IMR-90 (cell line): ENCODE results near the gene MCF2L. TPM values are rescaled to one million over a fixed set of nuclear protein-coding genes. Genes with fewer than 3 reads are reported as not detected.

Experiments
- ATAC-seq: fragments of 200-7000 bp; cut with Tn5 transposase; 2 replicates; pipeline ENCODE4 v1.9.1; 2020; ENCODE audit warnings: low read depth, mild to moderate bottlenecking, moderate library complexity
- BruUV-seq: library from RNA; stranded (reverse); fragments of 400-500 nt; replicated peaks from 2 replicates; lab custom pipeline; 2021; lab: Mats Ljungman, UMichigan
- CTCF ChIA-PET: fragments of 300-600 bp; formaldehyde crosslinking; extraction: SDS; loops from one replicate; lab custom pipeline; 2021; ENCODE audit warnings: antibody characterized with exemption; lab: Yijun Ruan, JAX
- POLR2A ChIA-PET: fragments of 300-600 bp; sonication (Branson Sonifier 250); formaldehyde crosslinking; loops from one replicate; lab custom pipeline; 2022; ENCODE audit warnings: antibody characterized with exemption; ENCODE audit not compliant: unreplicated experiment; lab: Charles Lee
- DNase-seq: peaks from one replicate; pipeline ENCODE4 v3.0.0; 2013
- H2AFZ ChIP-seq: replicated peaks from 2 replicates; pipeline ENCODE3; 2013; ENCODE audit warnings: low read length, mild to moderate bottlenecking; ENCODE audit not compliant: poor library complexity
- H2AK5ac ChIP-seq: 2 replicates; pipeline ENCODE4 v1.6.1; 2013; ENCODE audit warnings: low read depth, low read length, inconsistent platforms
- H2AK9ac ChIP-seq: replicated peaks from 2 replicates; pipeline ENCODE3; 2013; ENCODE audit warnings: mild to moderate bottlenecking, low read depth, low read length, moderate library complexity; ENCODE audit not compliant: poor library complexity
- H2BK120ac ChIP-seq: 2 replicates; pipeline ENCODE4 v1.6.1; 2013; ENCODE audit warnings: low read depth, low read length, inconsistent platforms
- H2BK15ac ChIP-seq: 3 replicates; pipeline ENCODE4 v1.6.1; 2013; ENCODE audit warnings: low read depth, low read length, inconsistent platforms
- H2BK20ac ChIP-seq: 2 replicates; pipeline ENCODE4 v1.6.1; 2013; ENCODE audit warnings: low read depth, mild to moderate bottlenecking, inconsistent platforms, low read length, moderate library complexity
- H2BK5ac ChIP-seq: 2 replicates; pipeline ENCODE4 v1.6.1; 2013; ENCODE audit warnings: mild to moderate bottlenecking, low read depth, low read length, inconsistent platforms; ENCODE audit not compliant: poor library complexity, severe bottlenecking
- H3K14ac ChIP-seq: replicated peaks from 2 replicates; pipeline ENCODE4 v1.6.1; 2013; ENCODE audit warnings: low read depth, low read length, inconsistent platforms
- H3K18ac ChIP-seq: 2 replicates; pipeline ENCODE4 v1.6.1; 2013; ENCODE audit warnings: low read depth, low read length, control low read depth
- H3K23ac ChIP-seq: 2 replicates; pipeline ENCODE4 v1.6.1; 2013; ENCODE audit warnings: low read depth, low read length, inconsistent platforms
- H3K27ac ChIP-seq: 2 replicates; pipeline ENCODE4 v1.5.1; 2013; ENCODE audit warnings: mild to moderate bottlenecking, control low read depth, low read length; ENCODE audit not compliant: insufficient read depth
- H3K27me3 ChIP-seq: 2 replicates; pipeline ENCODE4 v1.6.1; 2013; ENCODE audit warnings: low read length; ENCODE audit not compliant: control insufficient read depth, insufficient read depth
- H3K36me3 ChIP-seq: 2 replicates; pipeline ENCODE4 v1.6.1; 2013; ENCODE audit warnings: low read length, mixed read lengths; ENCODE audit not compliant: control insufficient read depth, insufficient read depth
- H3K4ac ChIP-seq: 2 replicates; pipeline ENCODE4 v1.6.1; 2013; ENCODE audit warnings: low read depth, low read length, inconsistent platforms
- H3K4me1 ChIP-seq: 2 replicates; pipeline ENCODE4 v1.6.1; 2013; ENCODE audit warnings: low read length, mixed read lengths; ENCODE audit not compliant: control insufficient read depth, insufficient read depth
- H3K4me2 ChIP-seq: 2 replicates; pipeline ENCODE4 v1.6.1; 2013; ENCODE audit warnings: low read depth, mild to moderate bottlenecking, control low read depth, low read length, moderate library complexity
- H3K4me3 ChIP-seq: 2 replicates; pipeline ENCODE4 v1.5.1; 2013; ENCODE audit warnings: low read depth, mild to moderate bottlenecking, control low read depth, low read length, moderate library complexity; ENCODE audit not compliant: insufficient read depth
- H3K56ac ChIP-seq: 2 replicates; pipeline ENCODE4 v1.6.1; 2013; ENCODE audit warnings: low read length, inconsistent platforms; ENCODE audit not compliant: insufficient read depth; ENCODE audit errors: extremely low read depth
- H3K79me1 ChIP-seq, 2 experiments: 2 replicates each; pipeline ENCODE4 v1.6.1; 2013; ENCODE audit warnings: low read length in 2 of 2, inconsistent platforms in 1 of 2, low read depth in 1 of 2
- H3K9ac ChIP-seq: 2 replicates; pipeline ENCODE4 v1.6.1; 2013; ENCODE audit warnings: low read depth, low read length, control low read depth
- H3K9me1 ChIP-seq: 2 replicates; pipeline ENCODE4 v1.6.1; 2013; ENCODE audit warnings: low read length, inconsistent platforms; ENCODE audit not compliant: insufficient read depth
- H3K9me3 ChIP-seq: 2 replicates; pipeline ENCODE4 v1.6.1; 2013; ENCODE audit warnings: low read length; ENCODE audit not compliant: control insufficient read depth, insufficient read depth
- H4K20me1 ChIP-seq: 2 replicates; pipeline ENCODE4 v1.6.1; 2013; ENCODE audit warnings: low read length, inconsistent platforms; ENCODE audit not compliant: insufficient read depth
- H4K5ac ChIP-seq: 2 replicates; pipeline ENCODE4 v1.6.1; 2013; ENCODE audit warnings: mild to moderate bottlenecking, low read depth, low read length, control low read depth
- H4K8ac ChIP-seq, 2 experiments: 2 replicates each; pipeline ENCODE4 v1.6.1; 2013; ENCODE audit warnings: low read depth in 2 of 2, low read length in 2 of 2, control low read depth in 1 of 2, inconsistent platforms in 1 of 2
- H4K91ac ChIP-seq: 2 replicates; pipeline ENCODE4 v1.6.1; 2013; ENCODE audit warnings: low read depth, low read length, inconsistent platforms; ENCODE audit not compliant: insufficient read depth
- BHLHE40 ChIP-seq: fragments of 150-350 bp; IDR thresholded peaks from 2 replicates; pipeline ENCODE4 v1.6.1; 2016; ENCODE audit warnings: mild to moderate bottlenecking, low read depth, low read length
- CHD1 ChIP-seq: IDR thresholded peaks from 2 replicates; pipeline ENCODE4 v1.6.1; 2012; ENCODE audit warnings: low read depth, low read length, improper control_type of control experiment
- FOS ChIP-seq: fragments of 150-350 bp; IDR thresholded peaks from 2 replicates; pipeline ENCODE4 v1.6.1; 2016; ENCODE audit warnings: low read depth, low read length
- MAFK ChIP-seq: IDR thresholded peaks from 2 replicates; pipeline ENCODE4 v1.6.1; 2012; ENCODE audit warnings: low read depth, low read length, improper control_type of control experiment
- NFE2L2 ChIP-seq: fragments of 150-350 bp; IDR thresholded peaks from 2 replicates; pipeline ENCODE4 v1.6.1; 2016; ENCODE audit warnings: low read depth, mild to moderate bottlenecking, low read length
- RAD21 ChIP-seq: IDR thresholded peaks from 2 replicates; pipeline ENCODE4 v1.6.1; 2012; ENCODE audit warnings: low read length, improper control_type of control experiment
- RCOR1 ChIP-seq: IDR thresholded peaks from 2 replicates; pipeline ENCODE4 v1.6.1; 2012; ENCODE audit warnings: mild to moderate bottlenecking, low read length, improper control_type of control experiment; ENCODE audit not compliant: insufficient replicate concordance
- SMC3 ChIP-seq: fragments of 150-350 bp; IDR thresholded peaks from 2 replicates; pipeline ENCODE4 v1.6.1; 2016; ENCODE audit warnings: low read depth, mild to moderate bottlenecking, antibody characterized with exemption, low read length, moderate library complexity
- USF2 ChIP-seq: fragments of 150-350 bp; IDR thresholded peaks from 2 replicates; pipeline ENCODE4 v1.6.1; 2017; ENCODE audit warnings: mild to moderate bottlenecking, antibody characterized with exemption, low read length, low read depth
- WGBS, 2 experiments: methylation state at CpG; one replicate each; pipeline versions ENCODE4 v1.1.5 to v1.1.7; 2013; ENCODE audit warnings: missing lambda C conversion rate in 2 of 2; ENCODE audit not compliant: insufficient read length in 1 of 2; ENCODE audit errors: extremely low coverage in 2 of 2; 5-methylcytosine and 5-hydroxymethylcytosine counted together
- dilution Hi-C: fragments of 300-500 bp; cut with HindIII; formaldehyde crosslinking; loops from one replicate; pipeline ENCODE4 v1.14.3; 2018; ENCODE audit warnings: low sequenced_read_pairs; ENCODE audit not compliant: unreplicated experiment
- in situ Hi-C: fragments of 300-500 bp; cut with MboI; formaldehyde crosslinking; loops from 3 replicates; pipeline ENCODE4 v1.14.3; 2019; ENCODE audit warnings: low sequenced_read_pairs, inconsistent platforms, mixed read lengths
- intact Hi-C: fragments of 100-400 bp; cut with micrococcal nuclease; formaldehyde crosslinking; loops from 2 replicates; pipeline ENCODE4 v1.10.0; 2022
- polyA plus RNA-seq, 3 experiments: library from polyadenylated mRNA; depleted of rRNA; stranded (reverse); fragments of >200 nt; gene quantifications; 2 replicates each; pipeline ENCODE4 v1.2.3, GENCODE V29; 2012; ENCODE audit warnings: low replicate concordance in 1 of 3
- total RNA-seq: library from RNA; depleted of rRNA; stranded (reverse); fragments of >200 nt; gene quantifications from 2 replicates; pipeline ENCODE4 v1.2.3, GENCODE V29; 2012
- TF ChIP-seq, protein P1 (sequence below): conservative IDR thresholded peaks from 2 replicates; pipeline ENCODE4 v1.5.1; 2012; ENCODE audit warnings: mild to moderate bottlenecking, low read depth, low read length, improper control_type of control experiment
- TF ChIP-seq, protein P2 (sequence below): fragments of 150-350 bp; IDR thresholded peaks from 2 replicates; pipeline ENCODE4 v1.6.1; 2016; ENCODE audit warnings: low read depth, mild to moderate bottlenecking, low read length, moderate library complexity, borderline replicate concordance

MCF2L gene
- total and polyA plus RNA-seq, 2 of the 4 experiments (the other 2 are of a cell fraction), result 0.18 TPM; not detected in 1

DNA sequence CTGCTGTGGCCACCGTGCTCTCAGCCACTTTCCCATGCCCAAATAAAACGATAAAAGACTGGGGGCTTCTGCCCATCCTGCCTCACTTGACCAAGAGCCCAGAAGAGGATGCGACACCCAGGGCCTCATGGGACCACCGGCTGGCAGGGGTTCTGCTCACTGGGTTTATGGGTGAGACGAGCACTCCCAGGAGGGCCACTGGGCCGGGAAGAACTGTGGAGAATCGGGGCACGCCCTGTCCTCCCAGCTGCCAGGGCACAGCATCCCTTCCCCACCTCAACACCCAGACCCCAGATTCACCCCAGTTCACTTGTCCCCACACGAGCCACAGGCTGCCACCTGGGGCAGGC lies 148.9 kb downstream of the MCF2L start:
- in situ Hi-C loops, result no loop called here
- no peak overlapping the region for H3K4ac ChIP-seq

More for the DNA sequence above, 148.9 kb downstream of the MCF2L start:
- Histone ChIP-seq H4K20me1 (no peaks in the 10 kb centered on the region), H2BK20ac (no peak overlapping the region), H4K8ac (no peak overlapping the region), H3K79me1 (no peaks in the 10 kb centered on the region), H3K4me2 (no peak overlapping the region), H2BK15ac (no peak overlapping the region), H3K14ac (no peak overlapping the region), H3K23ac (no peak overlapping the region), H3K4me3 (no peak overlapping the region), H2AFZ (no peak overlapping the region), H2BK5ac (no peak overlapping the region), H3K4me1 (peaks cover 3% of the 10 kb centered on the region; the same call in 1 of the 2 replicates), H3K56ac (no peak overlapping the region), H4K5ac (no peak overlapping the region), H2AK9ac (no peak overlapping the region), H3K9me1 (peaks cover 6% of the 10 kb centered on the region; the same call in 1 of the 2 replicates), H4K91ac (no peak overlapping the region), H3K9ac (no peak overlapping the region), H3K9me3 (no peaks in the 10 kb centered on the region; the same call in 1 of the 2 replicates), H3K18ac (no peak overlapping the region), H3K27ac (no peak overlapping the region), H3K36me3 (no peaks in the 10 kb centered on the region), H2AK5ac (no peak overlapping the region), H2BK120ac (no peak overlapping the region), H3K27me3 (peaks cover 8% of the 10 kb centered on the region)
- no peak for TF ChIP-seq BHLHE40
- no peak for TF ChIP-seq NFE2L2
- TF ChIP-seq USF2, result no peak
- no peak for TF ChIP-seq SMC3
- no peak for TF ChIP-seq FOS
- no peak for TF ChIP-seq RCOR1
- no peak for TF ChIP-seq RAD21
- TF ChIP-seq, protein P1, sequence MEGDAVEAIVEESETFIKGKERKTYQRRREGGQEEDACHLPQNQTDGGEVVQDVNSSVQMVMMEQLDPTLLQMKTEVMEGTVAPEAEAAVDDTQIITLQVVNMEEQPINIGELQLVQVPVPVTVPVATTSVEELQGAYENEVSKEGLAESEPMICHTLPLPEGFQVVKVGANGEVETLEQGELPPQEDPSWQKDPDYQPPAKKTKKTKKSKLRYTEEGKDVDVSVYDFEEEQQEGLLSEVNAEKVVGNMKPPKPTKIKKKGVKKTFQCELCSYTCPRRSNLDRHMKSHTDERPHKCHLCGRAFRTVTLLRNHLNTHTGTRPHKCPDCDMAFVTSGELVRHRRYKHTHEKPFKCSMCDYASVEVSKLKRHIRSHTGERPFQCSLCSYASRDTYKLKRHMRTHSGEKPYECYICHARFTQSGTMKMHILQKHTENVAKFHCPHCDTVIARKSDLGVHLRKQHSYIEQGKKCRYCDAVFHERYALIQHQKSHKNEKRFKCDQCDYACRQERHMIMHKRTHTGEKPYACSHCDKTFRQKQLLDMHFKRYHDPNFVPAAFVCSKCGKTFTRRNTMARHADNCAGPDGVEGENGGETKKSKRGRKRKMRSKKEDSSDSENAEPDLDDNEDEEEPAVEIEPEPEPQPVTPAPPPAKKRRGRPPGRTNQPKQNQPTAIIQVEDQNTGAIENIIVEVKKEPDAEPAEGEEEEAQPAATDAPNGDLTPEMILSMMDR, result no peak
- TF ChIP-seq CHD1, result no peak
- TF ChIP-seq, protein P2, sequence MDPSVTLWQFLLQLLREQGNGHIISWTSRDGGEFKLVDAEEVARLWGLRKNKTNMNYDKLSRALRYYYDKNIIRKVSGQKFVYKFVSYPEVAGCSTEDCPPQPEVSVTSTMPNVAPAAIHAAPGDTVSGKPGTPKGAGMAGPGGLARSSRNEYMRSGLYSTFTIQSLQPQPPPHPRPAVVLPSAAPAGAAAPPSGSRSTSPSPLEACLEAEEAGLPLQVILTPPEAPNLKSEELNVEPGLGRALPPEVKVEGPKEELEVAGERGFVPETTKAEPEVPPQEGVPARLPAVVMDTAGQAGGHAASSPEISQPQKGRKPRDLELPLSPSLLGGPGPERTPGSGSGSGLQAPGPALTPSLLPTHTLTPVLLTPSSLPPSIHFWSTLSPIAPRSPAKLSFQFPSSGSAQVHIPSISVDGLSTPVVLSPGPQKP, result no peak
- TF ChIP-seq MAFK, result no peak
- DNase-seq, result no peak
- BruUV-seq, result no TSS peak
- ChIA-PET CTCF (no interaction called here), POLR2A (no interaction called here)
- intact Hi-C loops (no loop called here), dilution Hi-C loops (no loop called here)
- 83% methylated on average over 2 of the region's 9 CpGs; no CpG with 5 or more reads in 1 of the 2 experiments for WGBS, 2 experiments
- no peak for ATAC-seq
